GM12891 (cell line): ENCODE data around the gene ARFGEF2.
A peak's percentile ranks its signal among the peaks of the same experiment; 100 is the strongest.
"Not testable (repeated sequence)": the region's sequence is repeated elsewhere in the genome, so short reads cannot be mapped to it uniquely, and the experiment has no call there.

Experiments
- DNase-seq: peaks from one replicate; pipeline ENCODE4 v3.0.0; 2011; ENCODE audit warnings: low spot score; ENCODE audit not compliant: insufficient read length
- FAIRE-seq: peaks from 2 replicates; lab custom pipeline; 2011; peaks lifted over from hg19 to GRCh38; lab: Jason Lieb, UNC
- PAX5 ChIP-seq: IDR thresholded peaks from 2 replicates; pipeline ENCODE4 v1.6.1; 2011; ENCODE audit warnings: low read length, moderate library complexity, mild to moderate bottlenecking; ENCODE audit not compliant: insufficient read depth, severe bottlenecking
- POLR2A ChIP-seq: IDR thresholded peaks from 2 replicates; pipeline ENCODE4 v1.6.1; 2011; ENCODE audit warnings: low read depth, low read length, control low read depth
- POLR2AphosphoS5 ChIP-seq: IDR thresholded peaks from 2 replicates; pipeline ENCODE4 v1.6.1; 2011; ENCODE audit warnings: low read depth, low read length, control low read depth
- POU2F2 ChIP-seq: IDR thresholded peaks from 2 replicates; pipeline ENCODE4 v1.6.1; 2011; ENCODE audit warnings: low read depth, mild to moderate bottlenecking, control low read depth, low read length, moderate library complexity
- SPI1 ChIP-seq: IDR thresholded peaks from 2 replicates; pipeline ENCODE4 v1.6.1; 2011; ENCODE audit warnings: low read depth, low read length, control low read depth
- TAF1 ChIP-seq: IDR thresholded peaks from 2 replicates; pipeline ENCODE4 v1.6.1; 2011; ENCODE audit warnings: low read depth, low read length, control low read depth

The ARFGEF2 gene

DNA sequence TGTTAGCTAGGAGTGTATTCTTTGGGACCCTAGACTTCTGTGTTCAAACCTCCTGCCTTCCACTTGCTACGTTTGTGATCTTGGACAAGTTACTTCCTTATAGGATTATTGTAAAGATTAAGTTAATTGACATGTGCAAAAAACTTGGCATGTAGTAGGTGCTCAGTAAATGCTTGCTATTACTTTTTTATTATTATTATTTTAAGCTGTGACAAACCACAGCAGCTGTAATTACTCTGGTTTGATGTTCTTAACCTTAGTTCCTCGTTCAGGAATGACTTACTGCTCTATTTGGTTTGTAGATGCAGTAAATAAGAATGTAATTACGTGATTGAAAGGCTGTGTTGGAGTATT lies 3.2 kb downstream of the ARFGEF2 start:
- no peak for FAIRE-seq
- DNase-seq, result no peak
- TF ChIP-seq POU2F2 (no peak), POLR2AphosphoS5 (no peak), TAF1 (no peak), PAX5 (no peak), POLR2A (no peak)

DNA sequence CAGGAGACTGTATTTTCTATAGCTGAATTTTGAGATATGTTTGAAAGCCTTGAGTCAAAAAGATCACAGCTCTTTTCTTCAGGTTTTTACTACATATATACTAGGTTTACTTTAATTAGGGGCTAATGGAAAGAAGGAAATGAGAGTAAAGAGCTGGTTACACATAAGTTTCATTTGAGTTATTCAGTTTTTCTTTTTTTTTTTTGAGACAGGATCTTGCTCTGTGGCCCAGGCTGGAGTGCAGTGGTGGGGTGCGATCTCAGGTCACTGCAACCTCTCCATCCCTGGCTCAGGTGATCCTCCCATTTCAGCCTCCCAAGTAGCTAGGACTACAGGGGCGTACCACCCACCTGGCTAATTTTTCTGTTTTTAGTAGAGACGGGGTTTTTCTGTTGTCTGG lies 4.8 kb downstream of the ARFGEF2 start:
- FAIRE-seq, result no peak
- TF ChIP-seq PAX5 (no peak), SPI1 (peak; percentile 24; the same call in 1 of the 2 replicates)
- no peak for DNase-seq

DNA sequence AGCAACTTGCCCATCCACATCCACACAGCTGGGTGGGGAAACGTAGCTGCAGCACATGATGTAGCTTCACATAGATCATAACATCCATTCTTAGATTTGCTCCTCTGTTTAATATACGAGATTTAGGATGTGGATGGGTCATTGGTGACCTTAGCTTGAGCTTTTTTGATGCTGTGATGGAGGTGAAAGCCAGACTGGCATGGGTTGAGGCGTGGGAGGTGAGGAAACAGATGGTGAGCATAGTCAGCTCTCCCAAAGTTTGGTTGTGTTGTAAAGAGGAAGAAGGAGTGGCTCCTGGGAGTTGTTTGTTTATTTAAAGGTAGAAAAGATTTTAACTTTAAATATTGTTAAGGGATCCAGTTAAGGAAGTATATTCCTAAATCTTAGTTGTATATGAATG lies 5.3 kb downstream of the ARFGEF2 start:
- no peak for DNase-seq
- FAIRE-seq, result peak; percentile 43
- no peak for TF ChIP-seq PAX5
- no peak for TF ChIP-seq SPI1
- no peak for TF ChIP-seq POLR2AphosphoS5
- TF ChIP-seq POU2F2, result no peak

DNA sequence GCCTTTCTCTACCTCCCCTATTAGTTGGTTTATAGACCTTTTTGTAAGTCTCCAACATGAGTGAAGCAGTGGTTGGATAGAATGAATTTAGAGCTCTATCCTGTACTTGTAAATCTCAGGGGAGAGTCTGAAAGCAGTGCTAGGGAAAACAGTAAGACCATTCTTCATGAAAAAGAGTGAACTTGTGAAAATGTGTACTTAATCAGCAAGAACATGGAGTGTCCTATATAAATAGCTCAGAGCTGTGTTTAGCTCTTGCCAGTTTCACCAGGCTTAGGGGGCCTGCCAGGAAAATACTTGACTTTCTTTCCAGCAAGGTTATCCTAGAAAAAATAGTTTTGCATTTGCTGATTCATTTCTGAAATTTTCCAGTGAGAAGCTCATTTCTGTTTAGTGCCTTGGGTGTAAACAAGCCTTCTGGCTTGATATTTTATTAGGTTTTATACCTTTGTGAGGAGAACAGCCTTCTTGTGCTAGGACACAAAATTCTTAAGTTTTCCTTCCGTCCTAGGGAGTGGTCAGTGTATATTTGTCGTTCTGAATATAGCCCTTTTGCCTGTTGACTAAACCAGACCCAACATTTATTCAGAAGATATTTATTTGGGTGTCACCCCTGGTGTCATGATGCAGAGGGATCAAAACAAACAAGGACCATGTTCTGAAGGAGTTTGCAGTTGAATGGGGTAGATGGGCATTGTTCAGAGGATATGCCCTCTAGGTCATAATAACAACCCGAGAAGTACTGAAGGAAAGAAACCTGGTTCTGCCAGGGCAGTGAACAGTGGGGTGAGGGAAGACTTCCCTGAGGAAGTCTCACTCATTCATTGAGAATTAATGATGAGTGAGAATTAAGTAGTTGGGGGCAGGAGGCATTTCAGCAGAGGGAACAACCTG lies 7.6 kb downstream of the ARFGEF2 start:
- no peak for DNase-seq
- no peak for FAIRE-seq
- TF ChIP-seq SPI1 (no peak), POU2F2 (no peak), TAF1 (no peak), PAX5 (no peak), POLR2A (no peak), POLR2AphosphoS5 (no peak)

DNA sequence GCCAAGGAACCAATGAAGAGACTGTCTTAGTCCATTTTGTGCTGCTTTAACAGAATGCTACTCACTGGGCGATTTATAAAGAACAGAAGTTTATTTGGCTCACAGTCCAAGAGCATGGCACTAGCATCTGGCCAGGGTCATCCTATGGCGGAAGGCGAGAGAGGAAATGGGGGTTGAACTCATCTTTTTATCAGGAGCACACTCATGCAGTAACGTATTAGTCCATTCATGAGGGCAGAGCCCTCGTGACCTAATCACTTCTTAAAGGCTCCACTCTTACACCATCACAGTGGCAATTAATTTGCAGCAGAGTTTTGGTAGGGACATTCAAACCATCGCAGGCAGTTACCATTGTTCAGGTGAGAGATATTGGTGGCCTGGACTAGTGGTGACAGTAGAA lies 8.5 kb downstream of the ARFGEF2 start:
- TF ChIP-seq PAX5 (no peak), TAF1 (no peak)
- no peak for FAIRE-seq

DNA sequence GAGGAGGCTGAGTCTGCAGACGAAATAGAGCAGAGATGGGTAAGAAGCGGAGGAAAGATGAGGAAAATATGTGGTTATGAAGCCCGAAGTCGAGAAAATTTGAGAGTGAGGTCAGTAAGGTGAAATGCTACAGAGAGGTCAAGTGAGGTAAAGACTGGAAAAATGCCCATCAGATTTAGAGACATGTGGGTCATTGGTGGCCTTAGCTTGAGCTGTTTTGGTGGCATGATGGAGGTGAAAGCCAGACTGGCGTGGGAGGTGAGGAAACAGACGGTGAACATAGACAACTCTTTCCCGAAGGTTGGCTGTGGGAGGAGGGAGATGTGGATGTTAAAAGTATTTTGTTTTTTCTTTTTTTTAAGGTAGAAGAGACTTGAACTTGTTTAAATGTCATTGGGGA lies 9.4 kb downstream of the ARFGEF2 start:
- DNase-seq, result no peak

More for the DNA sequence above, 8.5 kb downstream of the ARFGEF2 start:
- no peak for DNase-seq

DNA sequence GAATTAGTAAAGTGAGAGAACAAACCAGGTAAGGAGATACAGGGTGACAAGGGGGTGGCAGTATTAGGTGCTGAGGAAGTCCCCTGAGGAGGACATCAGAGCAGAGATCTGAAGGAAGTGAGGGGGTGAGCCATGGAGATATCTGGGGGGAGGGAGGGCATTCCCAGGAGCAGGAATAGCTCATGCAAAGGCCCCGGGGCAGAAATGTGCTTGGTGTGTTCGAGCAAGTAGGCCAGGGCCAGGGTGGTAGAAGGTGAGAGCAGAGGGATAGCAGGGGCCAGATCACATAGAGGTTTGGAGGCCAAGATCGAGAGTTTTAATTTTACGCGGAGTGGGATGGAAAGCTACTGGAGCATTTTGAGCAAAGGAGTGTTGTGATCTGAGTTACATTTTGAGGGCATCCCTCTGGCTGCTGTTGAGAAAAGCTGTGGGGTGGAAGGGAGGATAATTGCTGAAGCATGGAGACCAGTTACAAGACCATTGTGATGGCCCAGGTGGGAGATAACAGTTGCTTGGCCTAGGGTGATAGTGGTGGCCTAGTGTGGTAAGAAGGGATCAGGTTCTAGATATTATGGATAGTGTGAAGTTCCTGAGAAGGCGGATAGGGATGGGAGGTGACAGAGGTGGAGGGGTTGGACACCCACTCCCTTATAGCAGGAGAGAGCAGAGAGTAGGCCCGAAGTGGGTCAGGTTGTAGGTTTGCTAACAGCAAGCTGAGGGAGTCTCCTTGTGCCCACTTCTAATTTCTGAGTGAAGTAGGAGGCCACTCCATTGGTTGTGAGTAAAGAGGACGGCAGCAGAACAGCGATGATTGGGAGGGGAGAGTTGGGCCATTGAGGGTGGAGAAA lies 10.2 kb downstream of the ARFGEF2 start:
- FAIRE-seq, result no peak
- DNase-seq, result no peak
- TF ChIP-seq PAX5 (no peak), POLR2AphosphoS5 (no peak), POU2F2 (no peak), TAF1 (no peak), SPI1 (no peak), POLR2A (no peak)

More for the DNA sequence above, 9.4 kb downstream of the ARFGEF2 start:
- TF ChIP-seq PAX5, result no peak
- TF ChIP-seq POLR2A, result no peak
- no peak for TF ChIP-seq SPI1
- TF ChIP-seq POLR2AphosphoS5, result no peak
- no peak for TF ChIP-seq TAF1
- no peak for TF ChIP-seq POU2F2
- FAIRE-seq, result no peak

DNA sequence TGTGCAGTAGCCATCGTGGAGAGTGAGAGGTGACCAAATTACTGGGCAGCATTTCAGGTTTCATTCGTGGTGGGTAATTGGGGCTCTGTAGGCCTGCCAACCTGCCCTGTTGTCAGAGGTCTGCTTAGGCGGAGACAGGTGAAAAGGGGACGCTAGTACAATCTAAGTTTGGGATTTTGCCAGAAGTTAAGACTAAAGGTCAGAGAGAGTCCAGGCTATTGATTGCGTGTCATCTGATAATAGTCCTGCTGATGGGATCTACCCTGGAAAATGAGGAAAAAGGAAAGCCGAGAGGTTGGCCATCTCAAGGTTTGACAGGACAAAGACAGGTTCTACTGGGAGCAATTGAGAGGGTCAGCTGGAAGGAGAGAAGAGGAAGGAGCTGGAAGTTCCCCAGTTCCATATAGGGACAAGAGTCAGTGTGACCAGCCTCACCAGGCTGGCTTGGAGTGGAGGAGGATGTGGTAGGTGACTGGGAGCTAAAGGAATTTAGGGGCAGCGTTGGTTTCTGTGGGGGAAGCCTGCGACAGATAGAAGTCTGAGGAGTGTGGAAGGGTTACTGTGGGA lies 10.9 kb downstream of the ARFGEF2 start:
- FAIRE-seq (no peak), DNase-seq (no peak)
- TF ChIP-seq POU2F2, result no peak
- no peak for TF ChIP-seq POLR2AphosphoS5
- TF ChIP-seq PAX5, result no peak
- TF ChIP-seq POLR2A, result no peak
- TF ChIP-seq SPI1, result no peak

DNA sequence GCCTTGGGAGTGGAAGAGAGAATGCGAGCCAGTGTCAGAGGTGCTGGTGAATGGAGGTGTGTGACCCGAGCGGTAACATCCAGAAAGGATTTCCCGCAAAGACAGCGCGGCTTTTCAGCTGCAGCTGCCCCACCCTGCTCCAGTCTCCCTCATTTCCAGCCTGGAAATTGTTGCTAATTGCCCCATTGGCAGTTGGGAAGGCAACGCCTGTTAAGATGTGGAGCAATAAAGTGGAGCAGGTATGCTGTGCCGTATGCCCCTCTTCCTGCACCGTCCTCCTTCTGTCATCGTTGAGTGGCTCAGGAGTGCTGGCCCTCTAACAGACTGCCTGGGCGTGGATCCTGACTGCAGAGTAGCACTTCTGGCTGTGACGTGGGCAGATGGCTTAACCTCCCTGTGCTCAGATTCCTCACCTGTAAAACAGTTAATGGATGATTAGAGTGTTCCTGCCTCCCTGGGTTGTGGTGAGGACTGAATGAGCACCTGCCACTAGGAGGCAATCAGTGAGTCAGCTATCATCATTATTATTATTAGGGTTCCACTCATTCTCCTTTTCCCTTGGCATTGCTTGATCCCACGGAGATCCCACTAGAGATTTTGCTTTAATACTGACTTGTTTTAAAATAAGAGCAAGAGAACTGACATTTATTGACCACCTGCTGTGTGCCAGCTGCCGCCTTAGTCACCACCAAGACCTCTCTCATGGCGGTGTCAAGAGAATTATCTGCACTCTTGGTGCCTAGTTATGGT lies 11.7 kb downstream of the ARFGEF2 start:
- FAIRE-seq, result no peak
- no peak for DNase-seq
- no peak for TF ChIP-seq PAX5
- no peak for TF ChIP-seq SPI1
- TF ChIP-seq POLR2AphosphoS5, result no peak
- no peak for TF ChIP-seq TAF1
- no peak for TF ChIP-seq POU2F2
- TF ChIP-seq POLR2A, result no peak

DNA sequence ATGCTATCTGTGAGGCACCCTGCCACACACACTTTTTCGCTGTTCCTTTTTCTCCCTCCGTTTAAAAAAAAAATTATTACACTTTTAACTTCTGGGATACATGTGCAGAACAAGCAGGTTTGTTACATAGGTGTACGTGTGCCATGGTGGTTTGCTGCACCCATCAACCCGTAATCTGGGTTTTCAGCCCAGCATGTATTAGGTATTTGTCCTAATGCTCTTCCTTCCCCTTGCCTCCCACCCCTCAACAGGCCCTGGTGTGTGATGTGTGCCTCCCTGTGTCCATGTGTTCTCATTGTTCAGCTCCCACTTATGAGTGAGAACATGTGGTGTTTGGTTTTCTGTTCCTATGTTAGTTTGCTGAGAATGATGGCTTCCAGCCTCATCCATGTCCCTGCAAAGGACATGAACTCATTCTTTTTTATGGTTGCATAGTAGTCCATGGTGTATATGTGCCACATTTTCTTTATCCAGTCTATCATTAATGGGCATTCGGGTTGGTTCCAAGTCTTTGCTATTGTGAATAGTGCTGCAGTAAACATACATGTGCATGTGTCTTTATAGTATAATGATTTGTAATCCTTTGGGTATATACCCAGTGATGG lies 12.9 kb downstream of the ARFGEF2 start:
- not testable (repeated sequence) for FAIRE-seq, DNase-seq

DNA sequence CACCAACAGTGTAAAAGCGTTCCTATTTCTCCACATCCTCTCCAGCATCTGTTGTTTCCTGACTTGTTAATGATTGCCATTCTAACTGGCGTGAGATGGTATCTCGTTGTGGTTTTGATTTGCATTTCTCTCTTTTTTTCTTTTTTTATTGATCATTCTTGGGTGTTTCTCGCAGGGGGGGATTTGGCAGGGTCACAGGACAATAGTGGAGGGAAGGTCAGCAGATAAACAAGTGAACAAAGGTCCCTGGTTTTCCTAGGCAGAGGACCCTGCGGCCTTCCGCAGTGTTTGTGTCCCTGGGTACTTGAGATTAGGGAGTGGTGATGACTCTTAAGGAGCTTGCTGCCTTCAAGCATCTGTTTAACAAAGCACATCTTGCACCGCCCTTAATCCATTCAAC lies 13.5 kb downstream of the ARFGEF2 start:
- FAIRE-seq, DNase-seq: not testable (repeated sequence)

DNA sequence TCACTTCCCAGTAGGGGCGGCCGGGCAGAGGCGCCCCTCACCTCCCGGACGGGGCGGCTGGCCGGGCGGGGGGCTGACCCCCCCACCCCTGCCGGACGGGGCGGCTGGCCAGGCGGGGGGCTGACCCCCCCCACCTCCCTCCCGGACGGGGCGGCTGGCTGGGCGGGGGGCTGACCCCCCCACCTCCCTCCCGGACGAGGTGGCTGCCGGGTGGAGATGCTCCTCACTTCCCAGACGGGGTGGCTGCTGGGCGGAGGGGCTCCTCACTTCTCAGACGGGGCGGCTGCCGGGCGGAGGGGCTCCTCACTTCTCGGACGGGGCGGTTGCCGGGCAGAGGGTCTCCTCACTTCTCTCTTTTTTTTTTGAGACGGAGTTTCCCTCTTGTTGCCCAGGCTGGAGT lies 14.7 kb downstream of the ARFGEF2 start:
- DNase-seq, FAIRE-seq: not testable (repeated sequence)
